Right hindlimb (tissue), 1 donor: ENCODE data around the gene TFAP2A.

Experiments
- DNase-seq: peaks from one replicate; pipeline ENCODE4 v3.0.0-alpha.2; 2018

TFAP2A gene

DNA sequence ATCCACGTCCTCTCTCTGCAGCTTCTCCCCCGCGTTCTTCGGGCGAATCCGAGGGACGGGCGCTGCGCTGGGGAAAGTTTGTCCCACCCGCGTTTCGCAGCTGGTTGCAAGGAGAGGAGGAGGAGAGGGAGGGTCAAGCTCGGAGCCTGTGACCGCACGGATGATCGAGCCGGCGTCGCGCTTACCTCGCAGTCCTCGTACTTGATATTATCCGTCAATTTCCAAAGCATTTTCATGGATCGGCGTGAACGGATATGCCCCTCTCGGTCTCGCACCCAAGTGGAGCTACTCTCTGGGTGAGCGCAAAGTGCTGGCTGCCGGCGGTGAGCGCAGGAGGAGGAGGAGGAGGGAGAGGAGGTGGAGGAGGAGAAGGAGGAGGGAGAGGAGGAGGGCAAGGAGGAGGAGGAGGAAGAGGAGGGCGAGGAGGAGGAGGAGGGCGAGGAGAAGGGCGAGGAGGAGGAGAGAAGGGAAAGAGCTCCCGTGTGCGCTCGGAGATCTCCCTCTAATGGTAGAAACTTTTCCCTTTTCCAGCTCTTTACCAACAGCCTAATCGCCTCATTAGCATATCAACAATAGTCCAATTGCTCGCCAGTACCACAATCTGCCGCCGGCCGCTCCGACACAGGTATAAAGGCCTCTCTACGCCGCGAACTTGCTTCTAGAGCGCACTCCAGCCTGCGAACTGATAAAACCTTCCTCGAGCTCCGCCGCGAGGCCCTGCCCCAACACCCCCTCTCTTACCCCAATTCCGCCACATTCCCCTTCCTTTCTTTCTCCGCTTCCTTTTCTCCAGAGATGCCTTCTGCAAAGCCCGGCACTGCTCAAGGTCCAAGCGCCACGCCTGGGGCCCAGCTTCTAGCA, at the start of gene TFAP2A:
Gene TFAP2A (minus strand): TSS at position 319 of the 861 bp plus-strand sequence. CDS start 83 bp downstream, at position 236.
- no peak for DNase-seq

DNA sequence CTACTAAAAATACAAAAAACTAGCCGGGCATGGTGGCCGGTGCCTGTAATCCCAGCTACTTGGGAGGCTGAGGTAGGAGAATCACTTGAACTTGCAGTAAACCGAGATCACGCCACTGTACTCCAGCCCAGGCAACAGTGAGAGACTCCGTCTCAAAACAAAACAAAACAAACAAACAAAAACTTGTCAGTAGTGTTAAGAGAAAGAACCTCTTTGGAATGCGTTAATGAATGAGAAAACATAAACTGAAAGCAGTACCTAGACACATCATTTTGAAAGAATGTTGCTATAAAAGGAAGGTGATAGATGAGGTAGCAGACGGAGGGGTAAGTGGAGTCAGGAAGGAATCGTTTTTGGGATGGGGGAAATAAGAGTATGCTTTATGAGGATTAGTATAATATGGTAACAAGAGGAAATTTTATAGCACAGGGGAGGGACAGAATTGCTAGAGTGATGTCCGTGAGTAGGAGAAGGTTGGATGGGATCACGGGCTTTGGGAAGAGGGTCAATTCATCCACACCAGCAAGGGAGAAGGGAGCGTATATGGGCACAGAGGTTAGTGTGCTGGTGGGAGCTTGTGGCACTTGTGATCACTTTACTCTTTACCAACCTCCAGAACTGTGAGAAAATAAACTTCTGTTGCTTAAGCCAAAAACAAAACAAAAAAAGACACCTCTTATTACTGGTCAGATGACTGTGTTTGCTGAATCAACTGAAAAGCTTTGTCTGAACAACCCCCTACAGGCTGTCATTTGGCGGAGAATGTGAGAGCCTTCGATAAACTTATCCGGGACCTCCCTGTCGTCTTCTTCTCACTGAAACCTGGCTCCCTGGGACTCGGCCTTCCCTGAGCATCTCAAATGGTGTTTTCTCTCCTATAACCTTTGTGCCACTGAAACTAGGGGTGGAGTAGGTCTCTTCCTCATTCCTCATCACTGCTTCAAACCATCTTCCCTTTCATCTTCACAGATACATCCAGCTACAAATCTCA, 48.9 kb upstream of the TFAP2A start:
- no peak for DNase-seq

DNA sequence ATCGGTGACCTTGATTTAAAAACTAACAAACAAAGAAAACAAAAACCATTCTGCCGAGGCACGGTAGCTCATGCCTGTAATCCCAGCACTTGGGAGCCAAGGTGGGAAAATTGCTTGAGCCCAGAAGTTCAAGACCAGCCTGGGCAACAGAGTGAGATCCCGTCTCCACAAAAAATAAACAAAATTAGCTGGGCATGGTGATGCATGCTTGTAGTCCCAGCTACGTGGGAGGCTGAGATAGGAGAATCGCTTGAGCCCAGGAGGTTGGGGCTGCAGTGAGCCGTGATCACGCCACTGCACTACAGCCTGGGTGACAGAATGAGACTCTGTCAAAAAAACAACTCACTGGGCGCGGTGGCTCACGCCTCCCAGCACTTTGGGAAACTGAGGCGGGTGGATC, 48.2 kb upstream of the TFAP2A start:
- DNase-seq, result no peak

DNA sequence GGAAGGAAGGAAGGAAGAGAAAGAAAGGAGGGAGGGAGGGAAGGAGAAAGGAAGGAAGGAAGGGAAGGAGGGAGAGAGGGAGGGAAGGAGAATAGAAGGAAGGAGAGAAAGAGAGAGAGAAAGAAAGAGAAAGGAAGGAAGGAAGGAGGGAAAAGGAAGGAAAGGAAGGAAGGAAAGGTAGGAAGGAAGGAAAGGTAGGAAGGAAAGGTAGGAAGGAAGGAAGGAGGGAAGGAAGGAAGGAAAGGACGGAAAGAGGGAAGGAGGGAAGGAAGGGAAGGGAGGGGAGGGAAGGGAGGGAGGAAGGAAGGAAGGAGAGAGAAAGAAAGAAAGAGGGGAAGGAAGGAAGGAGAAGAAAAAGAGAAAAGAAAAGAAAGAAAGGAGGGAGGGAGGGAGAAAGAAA, 47.0 kb upstream of the TFAP2A start:
- no peak for DNase-seq

DNA sequence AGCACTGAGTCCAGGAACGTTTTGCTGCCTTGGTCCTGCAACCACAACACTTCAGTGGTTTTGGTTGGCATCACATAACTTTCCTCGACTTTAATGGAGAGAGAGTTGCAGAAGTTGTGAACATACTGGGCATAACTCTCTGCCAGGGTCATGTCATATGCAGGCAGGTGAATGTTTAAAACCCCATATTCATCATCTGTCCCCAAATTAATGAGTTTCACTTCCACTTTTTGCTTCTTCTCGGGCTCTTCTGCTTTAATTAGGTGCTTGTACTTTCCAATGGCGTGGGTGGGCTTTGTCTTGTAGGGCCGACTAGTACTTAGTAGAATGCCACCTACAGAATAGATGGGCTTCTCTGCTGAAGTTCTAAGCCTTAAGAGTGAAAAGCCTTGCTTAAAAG, 45.2 kb upstream of the TFAP2A start:
- no peak for DNase-seq

DNA sequence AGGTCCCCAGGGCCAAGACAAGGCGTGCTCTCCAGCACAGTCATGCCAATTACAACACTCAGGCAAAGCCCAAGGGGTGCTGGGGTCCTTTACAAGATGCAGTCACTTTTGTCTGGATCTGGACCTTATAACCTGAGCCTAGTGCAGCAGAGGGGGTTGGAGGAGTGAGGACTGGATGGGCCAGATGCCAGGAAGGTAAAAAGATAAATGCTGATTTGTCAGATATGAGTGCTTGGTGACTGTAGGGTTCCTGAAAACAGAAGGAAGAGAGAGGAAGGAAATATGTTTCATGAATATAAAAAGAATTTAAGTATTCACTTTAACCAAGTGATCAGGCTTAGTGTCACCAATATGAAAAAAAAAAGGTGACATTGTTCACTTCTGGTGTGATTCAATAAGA, 43.4 kb upstream of the TFAP2A start:
- no peak for DNase-seq

DNA sequence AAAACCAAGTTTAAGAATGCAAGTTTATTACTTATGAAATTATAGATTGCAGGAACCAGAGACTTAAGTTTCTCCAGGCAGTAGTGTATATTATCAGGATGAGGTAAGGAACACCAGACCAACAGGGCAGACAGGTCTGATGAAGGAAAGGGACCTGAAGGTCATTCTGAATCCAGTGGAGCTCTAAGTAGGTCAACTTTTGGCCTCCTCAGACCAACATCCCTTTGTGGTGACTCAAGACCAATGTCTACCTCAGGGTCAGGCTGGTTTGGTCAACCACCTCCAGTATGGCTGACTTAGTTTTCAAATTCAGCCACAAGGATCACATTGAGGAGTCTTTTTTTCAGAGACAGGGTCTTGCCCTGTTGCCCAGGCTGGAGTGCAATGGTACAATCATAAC, 38.7 kb upstream of the TFAP2A start:
- no peak for DNase-seq

DNA sequence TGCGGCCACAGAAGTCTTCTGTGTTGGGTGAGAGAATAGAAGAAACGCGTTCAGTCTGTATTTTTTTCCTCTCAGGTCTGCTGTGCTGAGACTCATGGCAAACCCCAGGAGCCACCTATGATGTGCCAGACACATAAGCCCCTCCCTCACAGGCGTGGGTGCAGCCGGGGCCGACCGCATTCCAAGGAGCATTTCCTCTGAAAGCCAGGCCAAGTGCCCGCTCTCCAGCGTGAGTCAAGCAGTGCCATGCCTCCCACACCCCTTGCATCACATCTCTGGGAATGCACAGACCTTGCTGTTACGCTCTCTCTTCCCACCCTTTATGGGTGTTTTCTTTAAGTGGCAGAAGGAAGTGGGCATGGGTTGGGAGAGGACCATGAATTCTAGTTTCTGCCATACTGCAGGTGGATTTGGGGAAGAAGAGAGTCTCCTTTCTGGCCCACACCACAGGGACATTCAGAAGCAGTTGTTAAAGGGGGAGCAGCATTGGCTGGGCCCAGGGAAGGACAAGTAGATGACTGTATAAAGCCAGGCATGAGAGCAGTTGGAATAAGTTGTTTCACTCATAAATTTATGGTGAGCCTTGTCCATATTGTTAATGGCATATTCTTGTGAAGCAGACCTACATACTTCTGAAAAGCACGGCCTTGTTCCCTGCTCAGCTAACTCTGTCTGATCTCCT, 37.1 kb upstream of the TFAP2A start:
- DNase-seq, result no peak

DNA sequence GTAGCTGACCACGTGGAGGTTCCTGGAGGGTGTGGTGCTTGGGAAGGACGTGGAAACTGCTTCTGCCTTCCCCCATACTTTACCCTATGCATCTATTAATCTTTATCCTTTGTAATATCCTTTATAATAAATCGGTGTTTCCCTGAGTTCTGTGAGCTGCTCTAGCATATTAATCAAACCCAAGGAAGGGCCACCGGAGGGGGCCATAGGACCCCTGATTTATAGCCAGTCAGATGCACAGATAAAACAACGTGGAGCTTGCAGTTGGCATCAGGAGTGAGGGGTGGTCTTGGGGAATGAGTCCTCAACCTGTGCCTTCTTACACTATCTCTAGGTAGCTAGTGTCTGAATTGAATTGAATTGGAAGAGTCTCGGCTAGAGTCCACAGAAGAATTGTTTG, 36.5 kb upstream of the TFAP2A start:
- no peak for DNase-seq

DNA sequence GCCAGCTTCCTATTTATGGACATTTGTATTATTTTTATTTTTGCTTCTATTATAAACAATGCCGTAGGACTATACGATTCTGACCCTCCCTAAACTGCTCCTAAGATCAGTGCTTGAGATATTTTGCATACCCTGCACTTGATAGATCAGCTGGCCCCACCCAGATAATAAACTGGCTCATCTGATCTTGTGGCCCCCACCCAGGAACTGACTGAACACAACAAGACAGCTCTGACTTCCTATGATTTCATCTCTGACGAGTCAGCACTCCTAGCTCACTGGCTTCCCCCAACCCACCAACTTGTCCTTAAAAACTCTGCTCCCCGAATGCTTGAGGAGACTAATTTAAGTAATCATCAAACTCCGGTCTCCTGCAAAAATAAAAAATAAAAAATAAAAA, 34.9 kb upstream of the TFAP2A start:
- no peak for DNase-seq

DNA sequence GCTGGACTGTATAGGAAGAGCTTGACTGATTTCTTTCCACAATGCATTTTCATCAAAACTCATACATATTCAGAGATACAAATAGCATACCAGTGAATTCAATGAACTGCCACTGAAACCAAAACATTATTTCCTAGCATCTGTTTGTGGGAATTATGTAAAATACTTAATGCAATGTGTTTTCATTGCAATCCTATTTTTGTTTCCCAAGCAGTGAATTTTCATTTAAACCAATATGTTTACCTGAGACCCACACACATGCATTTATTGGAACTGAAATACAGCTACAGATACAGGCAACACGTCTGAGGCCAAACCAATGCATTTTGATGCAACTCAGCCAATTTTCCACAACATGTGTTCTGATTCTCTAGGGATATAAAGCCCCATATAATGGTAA, 33.2 kb upstream of the TFAP2A start:
- DNase-seq, result no peak

DNA sequence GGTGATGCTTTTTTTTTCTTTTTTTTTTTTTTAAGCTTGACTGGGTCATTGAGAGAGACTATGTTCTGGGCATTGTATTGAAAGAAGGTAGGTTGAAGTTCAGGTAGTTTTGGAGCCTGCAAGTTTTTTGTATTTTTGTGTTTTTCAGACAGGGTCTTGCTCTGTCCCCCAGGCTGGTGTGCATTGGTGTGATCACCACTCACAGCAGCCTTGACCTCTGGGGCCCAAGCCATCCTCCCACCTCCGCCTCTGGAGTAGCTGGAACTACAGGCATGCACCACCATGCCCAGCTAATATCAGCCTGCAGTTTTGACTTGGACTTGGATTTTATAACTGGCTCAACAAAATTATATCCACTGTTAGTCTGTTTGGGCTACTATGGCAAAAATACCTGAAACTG, 31.7 kb upstream of the TFAP2A start:
- no peak for DNase-seq

DNA sequence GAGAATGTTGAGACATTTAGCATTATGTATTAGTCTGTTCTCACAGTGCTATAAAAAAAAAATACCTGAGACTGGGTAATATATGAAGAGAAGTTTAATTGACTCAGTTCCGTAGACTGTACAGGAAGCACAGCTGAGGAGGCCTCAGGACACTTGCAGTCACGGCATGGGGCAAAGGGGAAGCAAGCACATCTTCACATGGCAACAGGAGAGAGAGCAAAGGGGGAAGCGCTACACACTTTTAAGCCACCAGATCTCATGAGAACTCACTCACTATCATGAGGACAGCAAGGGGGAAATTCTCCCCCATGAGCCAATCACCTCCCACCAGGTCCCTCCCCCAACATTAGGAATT, 26.8 kb upstream of the TFAP2A start:
- no peak for DNase-seq

DNA sequence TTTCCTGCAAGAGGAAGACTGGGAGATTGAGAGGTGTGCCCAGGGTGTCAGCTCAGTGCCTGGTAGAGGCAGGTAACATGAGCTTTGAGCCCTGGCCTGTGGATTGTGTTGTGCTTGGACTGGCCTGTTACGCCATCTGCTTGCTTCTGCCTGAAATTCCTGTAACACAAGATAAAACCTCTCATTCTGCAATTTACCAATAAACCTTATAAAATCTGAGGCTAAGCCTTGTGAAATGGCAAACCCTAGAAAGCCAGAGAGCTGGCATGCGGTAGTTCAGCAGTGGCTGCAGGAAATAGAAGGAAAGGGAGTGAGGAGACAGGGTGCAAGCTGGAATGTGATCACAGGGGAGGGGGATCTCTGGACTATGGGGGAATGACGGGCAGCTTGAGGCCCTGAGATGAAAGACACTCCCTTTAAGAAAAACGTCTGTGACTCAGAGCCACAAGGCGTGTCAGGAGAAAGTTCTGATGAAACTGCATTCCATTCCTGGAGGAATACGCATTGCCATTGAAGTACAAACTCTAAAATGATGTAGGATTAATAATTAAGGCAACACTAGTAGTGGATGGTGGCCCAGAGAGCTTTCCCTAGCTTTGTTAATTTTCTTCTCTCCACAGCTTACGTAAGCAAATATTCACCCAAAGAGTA, 26.3 kb upstream of the TFAP2A start:
- no peak for DNase-seq

DNA sequence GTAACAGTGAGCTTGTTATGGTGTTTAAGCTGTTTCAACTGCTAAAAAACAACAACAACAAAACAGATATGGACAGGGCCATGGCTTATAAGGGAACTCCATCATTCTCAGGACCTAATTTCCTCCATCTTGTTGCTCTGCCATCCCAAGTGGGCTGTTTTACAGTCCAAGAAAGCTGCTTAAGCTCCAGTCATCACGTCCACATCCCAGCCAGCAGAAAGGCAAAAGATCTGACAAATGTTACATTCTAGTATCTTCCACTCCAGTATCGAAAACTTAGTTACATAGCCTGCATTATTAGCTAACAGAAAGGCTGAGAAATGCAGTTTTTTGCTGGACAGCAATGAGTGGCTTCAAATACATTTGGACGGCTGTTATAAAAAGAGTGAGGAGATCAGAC, 23.0 kb upstream of the TFAP2A start:
- no peak for DNase-seq

DNA sequence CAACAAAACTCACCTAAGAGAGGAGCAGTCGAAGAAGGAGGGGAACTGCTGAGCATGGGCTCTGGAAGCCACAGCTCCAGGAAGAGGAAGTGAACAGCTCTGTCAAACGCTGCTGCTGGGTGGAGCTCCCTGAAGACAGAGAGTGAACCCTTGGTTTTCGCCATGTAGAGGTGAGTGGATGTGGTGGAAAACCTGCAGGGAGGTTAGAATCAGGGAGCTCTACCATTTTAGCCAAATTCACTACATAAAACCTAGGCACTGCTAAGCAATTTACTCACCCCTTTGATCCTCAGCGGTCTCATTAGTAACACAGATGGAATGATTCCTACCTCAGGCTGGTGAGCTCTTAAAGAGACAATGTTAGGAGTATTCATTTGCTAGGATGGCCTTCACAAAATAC, 19.4 kb upstream of the TFAP2A start:
- DNase-seq, result no peak

DNA sequence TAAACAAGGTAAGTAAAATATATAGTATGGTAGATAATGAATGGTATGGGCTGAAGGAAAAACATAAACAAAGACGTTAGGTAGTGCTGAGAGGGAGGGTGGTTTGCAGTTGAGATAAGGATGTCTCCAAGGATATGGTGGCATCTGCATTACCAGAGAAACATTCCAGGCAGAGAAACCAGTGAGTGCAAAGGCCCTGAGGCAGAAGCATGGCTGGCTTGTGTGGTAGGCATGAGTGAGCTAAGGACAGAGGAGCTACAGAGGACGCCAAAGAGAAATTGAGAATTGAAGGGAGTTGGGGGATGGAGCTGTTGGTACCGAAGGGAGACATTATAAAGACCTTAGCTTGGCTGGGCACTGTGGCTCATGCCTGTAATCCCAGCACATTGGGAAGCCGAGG, 18.4 kb upstream of the TFAP2A start:
- DNase-seq, result no peak

DNA sequence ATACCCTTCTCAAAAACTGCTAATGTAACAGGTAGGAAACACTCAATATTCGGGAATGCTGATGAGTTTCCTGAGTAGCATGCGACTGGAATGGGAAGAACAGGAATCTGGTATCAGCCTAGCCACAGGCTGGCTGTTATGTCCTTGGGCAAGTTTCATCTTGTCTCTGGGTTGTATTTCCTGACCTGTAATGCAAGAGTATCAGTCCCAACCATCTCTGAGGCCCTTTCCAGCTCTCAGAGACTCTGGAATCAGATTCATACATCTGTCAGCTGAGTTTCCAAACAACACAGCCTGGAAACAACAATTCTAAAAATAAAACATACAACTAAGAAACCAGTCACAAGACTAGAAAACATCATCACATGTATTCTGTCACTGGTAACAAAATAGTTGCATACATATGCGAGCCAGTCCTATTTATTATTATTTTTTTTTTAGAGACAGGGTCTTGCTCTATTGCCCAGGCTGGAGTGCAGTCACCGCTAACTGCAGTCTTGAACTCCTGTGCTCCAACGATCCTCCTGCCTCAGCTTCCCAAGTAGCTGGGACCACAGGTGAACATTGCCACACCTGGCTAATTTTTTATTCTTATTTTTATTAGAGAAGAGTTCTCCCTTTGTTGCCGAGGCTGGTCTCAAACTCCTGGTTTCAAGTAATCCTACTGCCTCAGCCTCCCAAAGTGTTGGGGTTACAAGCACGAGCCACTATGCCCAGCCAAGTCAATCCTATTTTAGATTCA, 16.7 kb upstream of the TFAP2A start:
- no peak for DNase-seq

DNA sequence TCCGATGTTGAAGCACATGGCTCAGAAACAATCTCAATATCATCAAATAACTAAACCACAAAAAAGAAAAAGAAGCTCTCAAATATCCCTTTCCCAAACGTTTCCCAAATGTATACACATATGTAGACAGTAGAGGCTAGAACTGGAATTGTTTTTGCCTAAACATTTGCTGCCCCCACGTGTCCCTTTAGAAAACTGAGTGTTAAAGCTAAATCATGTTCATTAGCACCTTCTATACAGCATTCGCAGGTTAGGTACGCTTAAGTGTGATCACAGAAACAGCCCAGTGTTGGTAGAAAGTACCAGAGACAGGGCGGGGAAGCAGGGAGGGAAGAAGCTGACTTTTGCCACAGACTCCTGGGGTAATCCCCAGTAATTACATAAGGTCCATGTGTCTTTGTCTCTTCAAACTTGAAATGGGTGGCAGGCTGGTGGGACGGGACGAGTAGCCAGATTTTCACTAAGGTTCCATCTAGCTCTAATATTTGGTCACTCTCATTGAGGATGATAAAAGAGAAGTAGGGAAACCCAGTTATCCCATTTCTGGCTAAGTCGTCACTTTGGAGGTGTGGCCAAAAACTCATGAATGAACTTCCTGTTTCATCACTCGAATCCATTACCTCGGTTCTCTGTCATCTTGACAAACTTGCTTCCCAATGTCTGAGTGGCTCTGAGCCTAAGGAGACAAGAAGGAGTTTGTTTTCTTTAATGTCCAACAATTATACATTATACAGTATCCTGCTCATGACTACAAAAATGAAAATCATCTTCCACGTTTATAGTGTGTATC, 15.0 kb upstream of the TFAP2A start:
- DNase-seq, result no peak

DNA sequence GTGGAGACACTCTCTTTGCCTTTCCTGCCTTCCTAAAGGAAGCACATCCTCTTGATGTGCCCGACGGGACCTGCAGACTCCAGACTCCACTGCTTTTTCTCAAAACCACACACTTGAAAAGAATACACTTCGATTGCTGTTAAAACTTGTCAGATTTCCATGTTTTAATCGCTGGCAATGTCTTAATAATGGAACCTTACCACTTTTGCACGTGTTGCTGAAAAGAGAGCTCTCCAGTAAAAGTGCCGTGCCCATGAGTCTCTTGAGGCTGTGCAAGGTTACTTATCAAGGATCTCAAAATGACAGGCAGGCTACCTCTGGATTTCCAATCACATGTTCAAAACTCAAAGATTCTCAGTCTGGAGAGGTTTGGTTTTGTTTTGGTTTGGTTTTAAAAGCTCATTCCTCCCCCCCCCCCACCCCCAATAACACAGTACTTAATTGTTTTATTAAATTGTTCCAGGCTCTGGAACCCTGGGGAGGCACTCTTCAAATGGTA, 12.0 kb upstream of the TFAP2A start:
- no peak for DNase-seq
